BLaER1 treated with 17β-estradiol and CSF1 and Interleukin-3, amounts not matched to agents 10 nM and 100 nM (cell line): ENCODE measurements around the gene DCAF8.

Experiments used
- H3K27ac ChIP-seq, 11 experiments: shearing (Covaris generic); formaldehyde crosslinking; 2 replicates each; pipeline ENCODE4 v1.8.1; 2022
- H3K27me3 ChIP-seq, 11 experiments: shearing (Covaris generic); formaldehyde crosslinking; 2 replicates each; pipeline ENCODE4 v1.8.1; 2022
- H3K36me3 ChIP-seq, 11 experiments: shearing (Covaris generic); formaldehyde crosslinking; 2 replicates each; pipeline ENCODE4 v1.8.1; 2022
- H3K4me1 ChIP-seq, 10 experiments: shearing (Covaris generic); formaldehyde crosslinking; 2 replicates each; pipeline ENCODE4 v1.8.1; 2022
- H3K4me2 ChIP-seq, 11 experiments: shearing (Covaris generic); formaldehyde crosslinking; 2 replicates each; pipeline ENCODE4 v1.8.1; 2022
- H3K4me3 ChIP-seq, 10 experiments: shearing (Covaris generic); formaldehyde crosslinking; 2 replicates each; pipeline ENCODE4 v1.8.1; 2022
- H3K9ac ChIP-seq, 11 experiments: shearing (Covaris generic); formaldehyde crosslinking; 2 replicates each; pipeline ENCODE4 v1.8.1; 2022
- H3K9me3 ChIP-seq, 11 experiments: shearing (Covaris generic); formaldehyde crosslinking; replicated peaks in 1 of 11; 2 replicates each; pipeline ENCODE4 v1.8.1; 2022
- H4K20me1 ChIP-seq, 11 experiments: shearing (Covaris generic); formaldehyde crosslinking; 2 replicates each; pipeline ENCODE4 v1.8.1; 2022
- Cebpa-rat ChIP-seq, 11 experiments: shearing (Covaris generic); IDR thresholded peaks; 2 replicates each; pipeline ENCODE4 v1.8.1; 2022

DCAF8 gene

GRCh38 chr1:160261893-160262794, at the start of gene DCAF8:
Gene DCAF8, minus strand, starts transcription at chr1:160262549. Its CDS starts 18,541 bp downstream, at chr1:160244008.
- no peak for TF ChIP-seq Cebpa-rat (IDR thresholded peaks at IDR 0.05)
- Histone ChIP-seq H3K9me3 (no peaks in the 10 kb centered on the region), H3K4me3 (peak within 1 kb of the TSS; percentile 82 to 97 (median 92)), H3K4me1 (peaks cover 32 to 58% (median 45%) of the 10 kb centered on the region in 10 experiments), H3K9ac (peak within 1 kb of the TSS; percentile 95 to 100 (median 98)), H3K36me3 (peaks cover 8 to 23% (median 18%) of the 10 kb centered on the region in 11 experiments; a peak in 13 of 22 replicates), H3K27me3 (no peaks in the 10 kb centered on the region), H3K27ac (peak within 1 kb of the TSS; percentile 95 to 100 (median 98)), H4K20me1 (peaks cover 0 to 20% (median 8%) of the 10 kb centered on the region in 11 experiments; a peak in 11 of 22 replicates), H3K4me2 (peak within 1 kb of the TSS; percentile 83 to 96 (median 88))

GRCh38 chr1:160309571-160309970, 47.2 kb upstream of the DCAF8 start:
- Histone ChIP-seq H3K36me3 (peaks cover 99 to 100% (median 100%) of the 10 kb centered on the region in 11 experiments), H3K4me1 (peaks cover 0 to 26% (median 20%) of the 10 kb centered on the region in 10 experiments; a peak in 13 of 20 replicates), H3K4me3 (no peak overlapping the region), H3K27ac (no peak overlapping the region), H4K20me1 (peaks cover 0 to 69% (median 5%) of the 10 kb centered on the region in 11 experiments; a peak in 9 of 22 replicates), H3K4me2 (no peak overlapping the region), H3K9ac (no peak overlapping the region), H3K9me3 (no peaks in the 10 kb centered on the region), H3K27me3 (no peaks in the 10 kb centered on the region)
- TF ChIP-seq Cebpa-rat (IDR thresholded peaks at IDR 0.05): no peak

GRCh38 chr1:160309185-160309557, 46.8 kb upstream of the DCAF8 start:
- no peak overlapping the region for H3K4me3 ChIP-seq
- no peak overlapping the region for H3K4me2 ChIP-seq
- H3K9me3 ChIP-seq: no peaks in the 10 kb centered on the region

GRCh38 chr1:160308451-160309184, 46.3 kb upstream of the DCAF8 start:
- Histone ChIP-seq H3K9ac (peak overlapping the region in 1 of 11 experiments; percentile 49; a peak in 2 of 22 replicates), H3K27me3 (no peaks in the 10 kb centered on the region), H3K9me3 (no peaks in the 10 kb centered on the region), H3K27ac (peak overlapping the region in 2 of 11 experiments; percentile 43 to 58; a peak in 3 of 22 replicates), H4K20me1 (peaks cover 0 to 69% (median 5%) of the 10 kb centered on the region in 11 experiments; a peak in 7 of 22 replicates), H3K36me3 (peaks cover 99 to 100% (median 100%) of the 10 kb centered on the region in 11 experiments), H3K4me3 (no peak overlapping the region), H3K4me2 (peak overlapping the region in 5 of 11 experiments; percentile 37 to 69 (median 46); a peak in 9 of 22 replicates), H3K4me1 (peaks cover 0 to 26% (median 20%) of the 10 kb centered on the region in 10 experiments; a peak in 13 of 20 replicates)
- no peak for TF ChIP-seq Cebpa-rat (IDR thresholded peaks at IDR 0.05)

More at GRCh38 chr1:160309185-160309557, 46.8 kb upstream of the DCAF8 start:
- Histone ChIP-seq H4K20me1 (peaks cover 0 to 69% (median 5%) of the 10 kb centered on the region in 11 experiments; a peak in 9 of 22 replicates), H3K27me3 (no peaks in the 10 kb centered on the region), H3K9ac (no peak overlapping the region), H3K36me3 (peaks cover 99 to 100% (median 100%) of the 10 kb centered on the region in 11 experiments), H3K27ac (0 out of 22 replicates have a peak overlapping the region, but pooled peaks of 1 of the 11 experiments have one; percentile 18), H3K4me1 (peaks cover 0 to 26% (median 20%) of the 10 kb centered on the region in 10 experiments; a peak in 13 of 20 replicates)
- TF ChIP-seq Cebpa-rat (IDR thresholded peaks at IDR 0.05): no peak

GRCh38 chr1:160307118-160307791, 44.9 kb upstream of the DCAF8 start:
- no peak overlapping the region for H3K4me3 ChIP-seq
- peaks cover 100% of the 10 kb centered on the region in 11 experiments for H3K36me3 ChIP-seq
- no peaks in the 10 kb centered on the region for H3K27me3 ChIP-seq
- peaks cover 0 to 74% (median 5%) of the 10 kb centered on the region in 11 experiments; a peak in 8 of 22 replicates for H4K20me1 ChIP-seq
- peaks cover 0 to 26% (median 20%) of the 10 kb centered on the region in 10 experiments; a peak in 13 of 20 replicates for H3K4me1 ChIP-seq
- H3K4me2 ChIP-seq: peak overlapping the region in 6 of 11 experiments; percentile 37 to 69 (median 52); a peak in 9 of 22 replicates
- H3K9ac ChIP-seq: peak overlapping the region in 4 of 11 experiments; percentile 5 to 49 (median 19); a peak in 3 of 22 replicates
- no peaks in the 10 kb centered on the region for H3K9me3 ChIP-seq
- TF ChIP-seq Cebpa-rat (IDR thresholded peaks at IDR 0.05): no peak
- peak overlapping the region in 5 of 11 experiments; percentile 43 to 58 (median 48); a peak in 8 of 22 replicates for H3K27ac ChIP-seq

- peaks cover 0 to 77% (median 5%) of the 10 kb centered on the region in 11 experiments; a peak in 8 of 22 replicates for H4K20me1 ChIP-seq
- H3K4me1 ChIP-seq: no peaks in the 10 kb centered on the region
- H3K27me3 ChIP-seq: no peaks in the 10 kb centered on the region
- no peak overlapping the region for H3K4me2 ChIP-seq
- no peaks in the 10 kb centered on the region for H3K9me3 ChIP-seq
- peaks cover 94 to 100% (median 97%) of the 10 kb centered on the region in 11 experiments for H3K36me3 ChIP-seq
- H3K27ac ChIP-seq: no peak overlapping the region
- TF ChIP-seq Cebpa-rat (IDR thresholded peaks at IDR 0.05): no peak
- H3K9ac ChIP-seq: no peak overlapping the region
- no peak overlapping the region for H3K4me3 ChIP-seq
Observed at GRCh38 chr1:160300173-160300572, 37.8 kb upstream of the DCAF8 start.

GRCh38 chr1:160296036-160296435, 33.7 kb upstream of the DCAF8 start:
- peaks cover 0 to 85% (median 19%) of the 10 kb centered on the region in 11 experiments; a peak in 12 of 22 replicates for H4K20me1 ChIP-seq
- H3K9ac ChIP-seq: no peak overlapping the region
- peaks cover 0 to 10% (median 4%) of the 10 kb centered on the region in 10 experiments; a peak in 6 of 20 replicates for H3K4me1 ChIP-seq
- H3K27ac ChIP-seq: no peak overlapping the region
- no peak overlapping the region for H3K4me2 ChIP-seq
- no peak overlapping the region for H3K4me3 ChIP-seq
- TF ChIP-seq Cebpa-rat (IDR thresholded peaks at IDR 0.05): no peak
- H3K27me3 ChIP-seq: no peaks in the 10 kb centered on the region
- no peaks in the 10 kb centered on the region for H3K9me3 ChIP-seq
- peaks cover 98 to 100% (median 99%) of the 10 kb centered on the region in 11 experiments for H3K36me3 ChIP-seq
